ENCODE results near the gene TMPRSS9.
A peak's percentile ranks its signal among the peaks of the same experiment; 100 is the strongest.

The TMPRSS9 gene

GRCh38 chr19:2330255-2330631, 29.8 kb upstream of the TMPRSS9 start:
- no peak for DNase-seq

- DNase-seq = no peak
Observed at GRCh38 chr19:2330632-2331284, 29.3 kb upstream of the TMPRSS9 start.

GRCh38 chr19:2331601-2332246, 28.3 kb upstream of the TMPRSS9 start:
- DNase-seq = no peak

GRCh38 chr19:2332341-2333026, 27.6 kb upstream of the TMPRSS9 start:
- peak in 1 of 2 experiments; percentile 15 for DNase-seq

- no peak for DNase-seq
Observed at GRCh38 chr19:2333027-2333806, 26.8 kb upstream of the TMPRSS9 start.

GRCh38 chr19:2333807-2334211, 26.3 kb upstream of the TMPRSS9 start:
- no peak for DNase-seq

- DNase-seq = no peak
Observed at GRCh38 chr19:2334426-2334825, 25.6 kb upstream of the TMPRSS9 start.

GRCh38 chr19:2334986-2335846, 24.8 kb upstream of the TMPRSS9 start:
- no peak for DNase-seq

GRCh38 chr19:2335848-2336247, 24.2 kb upstream of the TMPRSS9 start:
- DNase-seq = no peak

GRCh38 chr19:2336528-2337328, 23.3 kb upstream of the TMPRSS9 start:
- DNase-seq = no peak

- no peak for DNase-seq
Observed at GRCh38 chr19:2337329-2337707, 22.7 kb upstream of the TMPRSS9 start.

GRCh38 chr19:2338055-2338615, 21.9 kb upstream of the TMPRSS9 start:
- DNase-seq = no peak

GRCh38 chr19:2338751-2339643, 21.1 kb upstream of the TMPRSS9 start:
- DNase-seq = no peak

- DNase-seq = no peak
Observed at GRCh38 chr19:2339644-2340310, 20.3 kb upstream of the TMPRSS9 start.

GRCh38 chr19:2340496-2341243, 19.4 kb upstream of the TMPRSS9 start:
- DNase-seq = no peak

GRCh38 chr19:2341244-2341751, 18.8 kb upstream of the TMPRSS9 start:
- DNase-seq = no peak

GRCh38 chr19:2341982-2342381, 18.1 kb upstream of the TMPRSS9 start:
- no peak for DNase-seq

- no peak for DNase-seq
Observed at GRCh38 chr19:2342656-2343288, 17.3 kb upstream of the TMPRSS9 start.
